GM23248 (cell line): ENCODE data around the gene SLC6A4. TPM values are rescaled to one million over a fixed set of nuclear protein-coding genes. Genes with fewer than 3 reads are reported as not detected.

Experiments used
- DNase-seq: peaks from one replicate; pipeline ENCODE4 v3.0.0-alpha.2; 2015
- H2AFZ ChIP-seq: fragments of 200-600 bp; sonication (generic); 2 replicates; pipeline ENCODE4 v1.6.1; 2016; ENCODE audit warnings: antibody characterized with exemption
- H3F3A ChIP-seq: fragments of 200-600 bp; sonication (generic); 2 replicates; pipeline ENCODE4 v1.6.1; 2016; ENCODE audit warnings: mild to moderate bottlenecking, antibody characterized with exemption, mixed run types; ENCODE audit not compliant: insufficient read depth
- H3K27ac ChIP-seq: fragments of 200-600 bp; sonication (generic); 2 replicates; pipeline ENCODE4 v1.5.1; 2016; ENCODE audit warnings: mild to moderate bottlenecking
- H3K27me3 ChIP-seq: fragments of 200-600 bp; sonication (generic); replicated peaks from 2 replicates; pipeline ENCODE4 v1.6.1; 2016; ENCODE audit warnings: mild to moderate bottlenecking; ENCODE audit not compliant: insufficient read depth
- H3K36me3 ChIP-seq: fragments of 200-600 bp; sonication (generic); 2 replicates; pipeline ENCODE4 v1.6.1; 2016; ENCODE audit warnings: low read depth, mild to moderate bottlenecking
- H3K4me1 ChIP-seq: fragments of 200-600 bp; sonication (generic); 2 replicates; pipeline ENCODE4 v1.6.1; 2016; ENCODE audit warnings: mild to moderate bottlenecking; ENCODE audit not compliant: insufficient read depth
- H3K4me2 ChIP-seq: fragments of 200-600 bp; sonication (generic); one replicate; pipeline ENCODE4 v1.6.1; 2016; ENCODE audit warnings: mild to moderate bottlenecking; ENCODE audit not compliant: unreplicated experiment
- H3K4me3 ChIP-seq: fragments of 200-600 bp; sonication (generic); 2 replicates; pipeline ENCODE4 v1.5.1; 2016; ENCODE audit warnings: mild to moderate bottlenecking
- H3K79me2 ChIP-seq: fragments of 200-600 bp; sonication (generic); 2 replicates; pipeline ENCODE4 v1.6.1; 2016; ENCODE audit warnings: mild to moderate bottlenecking; ENCODE audit not compliant: insufficient read depth
- H3K9ac ChIP-seq: fragments of 200-600 bp; sonication (generic); 2 replicates; pipeline ENCODE4 v1.6.1; 2016; ENCODE audit warnings: mild to moderate bottlenecking
- H3K9me2 ChIP-seq: fragments of 200-600 bp; sonication (generic); 2 replicates; pipeline ENCODE4 v1.6.1; 2016; ENCODE audit warnings: mixed run types, mild to moderate bottlenecking, moderate library complexity; ENCODE audit not compliant: insufficient read depth
- H3K9me3 ChIP-seq: fragments of 200-600 bp; sonication (generic); one replicate; pipeline ENCODE4 v1.6.1; 2017; ENCODE audit warnings: low read depth
- H4K20me1 ChIP-seq: fragments of 200-600 bp; sonication (generic); 2 replicates; pipeline ENCODE4 v1.6.0; 2016; ENCODE audit not compliant: insufficient read depth
- EZH2 ChIP-seq: fragments of 200-600 bp; sonication (generic); IDR thresholded peaks from 2 replicates; pipeline ENCODE4 v1.6.1; 2018; ENCODE audit warnings: antibody characterized with exemption, mild to moderate bottlenecking; ENCODE audit not compliant: insufficient read depth, poor library complexity, severe bottlenecking
- EZH2phosphoT487 ChIP-seq: fragments of 200-600 bp; sonication (generic); IDR thresholded peaks from 2 replicates; pipeline ENCODE4 v1.6.1; 2018; ENCODE audit warnings: antibody characterized with exemption, moderate library complexity, mild to moderate bottlenecking, low read depth; ENCODE audit not compliant: insufficient read depth
- WGBS, 2 experiments: methylation state at CpG; one replicate each; pipeline ENCODE4 v1.1.6; 2015 to 2017; ENCODE audit warnings: low lambda C conversion rate in 2 of 2, low coverage in 1 of 2; ENCODE audit errors: missing lambda C conversion rate in 2 of 2; 5-methylcytosine and 5-hydroxymethylcytosine counted together
- in situ Hi-C: fragments of 300-500 bp; cut with MboI; formaldehyde crosslinking; loops from 2 replicates; pipeline ENCODE4 v1.15.0; 2020
- polyA plus RNA-seq: library from polyadenylated mRNA; unstranded; fragments of >200 nt; fragmentation: Nextera tagmentation; extraction: Ambion mirVana; gene quantifications from 2 replicates; pipeline ENCODE4 v1.2.1, GENCODE V29; 2016
- total RNA-seq: library from RNA; depleted of rRNA; stranded (reverse); fragments of >200 nt; shearing (Covaris generic); gene quantifications from 2 replicates; pipeline ENCODE4 v1.2.3, GENCODE V29; 2014

Gene SLC6A4
- total and polyA plus RNA-seq, 2 experiments from 2014 or later, result 0.03 TPM; not detected in 1

DNA sequence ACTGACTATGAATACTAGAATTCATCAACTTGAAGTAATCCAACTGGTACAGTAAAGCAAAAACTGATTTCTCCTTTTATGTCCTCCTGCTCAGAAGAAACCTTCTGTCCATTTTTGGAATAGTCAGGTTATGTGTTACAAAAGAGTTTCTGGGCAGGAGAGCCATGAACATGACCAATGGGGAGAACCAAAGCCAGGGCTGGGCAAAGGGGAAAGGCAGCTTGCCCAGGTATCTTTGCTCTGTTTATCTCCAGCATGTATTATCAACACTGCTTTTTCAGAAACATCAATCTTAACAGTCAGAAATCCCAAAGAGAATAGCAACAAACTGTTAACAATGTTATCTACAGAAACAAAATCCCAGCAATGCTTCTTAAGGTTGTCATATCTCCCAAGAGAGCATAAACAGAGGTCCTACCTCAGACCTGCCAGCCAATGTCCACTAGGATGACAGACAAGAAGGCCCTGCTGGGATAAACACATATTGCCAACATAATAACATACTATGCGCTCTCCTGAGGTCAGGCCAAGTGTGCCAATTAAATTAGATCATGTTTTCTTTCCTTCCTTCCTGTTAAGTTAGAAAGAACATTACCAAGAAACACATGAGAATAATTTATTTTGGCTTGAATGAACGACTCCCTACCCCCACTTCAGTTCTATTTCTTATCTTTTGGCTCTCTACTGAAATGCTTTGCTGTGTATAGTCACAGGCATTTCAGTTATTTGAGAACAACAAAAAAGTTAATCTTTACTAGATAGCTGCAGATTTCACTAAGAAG is 28.2 kb upstream of the SLC6A4 start:
- Histone ChIP-seq H4K20me1 (no peaks in the 10 kb centered on the region), H3K36me3 (peaks cover 31% of the 10 kb centered on the region), H3K9me3 (no peaks in the 10 kb centered on the region), H2AFZ (no peak overlapping the region), H3K79me2 (no peaks in the 10 kb centered on the region), H3K27ac (no peak overlapping the region), H3K9ac (no peak overlapping the region), H3F3A (peaks cover 16% of the 10 kb centered on the region), H3K9me2 (no peaks in the 10 kb centered on the region), H3K4me3 (no peak overlapping the region), H3K4me2 (peak overlapping the region; percentile 26), H3K27me3 (no peaks in the 10 kb centered on the region), H3K4me1 (peaks cover 32% of the 10 kb centered on the region)
- in situ Hi-C loops, result no loop called here
- peak; percentile 15 for DNase-seq
- 55 to 63% methylated on average over 2 of the region's 2 CpGs for WGBS, 2 experiments
- TF ChIP-seq EZH2 (no peak), EZH2phosphoT487 (no peak)

- Histone ChIP-seq H3K4me3 (no peak overlapping the region), H2AFZ (no peak overlapping the region), H3K36me3 (peaks cover 16% of the 10 kb centered on the region), H3K9me3 (no peaks in the 10 kb centered on the region), H3K27ac (peak overlapping the region; percentile 9; the same call in 1 of the 2 replicates), H3K9ac (no peak overlapping the region), H3F3A (0 out of 2 replicates have a peak, but pooled peaks cover 19% of the 10 kb centered on the region), H3K79me2 (no peaks in the 10 kb centered on the region), H3K4me2 (peak overlapping the region; percentile 5), H3K9me2 (no peaks in the 10 kb centered on the region), H3K4me1 (peaks cover 14% of the 10 kb centered on the region), H3K27me3 (no peaks in the 10 kb centered on the region), H4K20me1 (no peaks in the 10 kb centered on the region)
- peak; percentile 80 for DNase-seq
- no peak for TF ChIP-seq EZH2
- TF ChIP-seq EZH2phosphoT487, result no peak
- in situ Hi-C loops, result no loop called here
- WGBS, 2 experiments, result 69 to 71% methylated on average over 5 of the region's 5 CpGs
These were observed 21.4 kb upstream of the SLC6A4 start for GRCh38 chr17:30256756-30257506.

DNA sequence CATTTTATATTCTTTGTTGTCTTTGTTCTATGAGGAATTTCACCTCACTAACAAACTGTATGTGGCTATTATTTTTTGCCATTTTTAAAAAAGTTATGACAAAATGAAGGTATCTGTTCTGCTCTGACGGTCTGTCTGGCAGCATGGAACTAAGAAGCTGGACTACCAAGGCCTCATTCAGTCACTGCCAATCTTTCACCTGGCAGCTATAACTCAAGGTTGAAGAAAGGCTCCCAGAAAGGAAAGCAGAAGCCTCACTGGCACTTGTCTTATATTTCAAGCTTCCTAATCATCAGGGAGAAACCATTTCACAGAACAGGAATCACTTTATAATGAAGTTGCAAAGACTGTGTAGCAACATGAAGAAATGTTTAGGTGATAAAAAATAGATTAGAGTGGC is 18.7 kb upstream of the SLC6A4 start:
- WGBS, 2 experiments, result 76 to 90% methylated on average over 1 of the region's 1 CpG
- TF ChIP-seq EZH2 (no peak), EZH2phosphoT487 (no peak)

GRCh38 chr17:30253312-30253711 is 17.8 kb upstream of the SLC6A4 start:
- Histone ChIP-seq H3K36me3 (0 out of 2 replicates have a peak, but pooled peaks cover 8% of the 10 kb centered on the region), H3K27ac (no peak overlapping the region), H3K79me2 (no peaks in the 10 kb centered on the region), H3K9me2 (no peaks in the 10 kb centered on the region), H3K4me3 (no peak overlapping the region), H3K4me2 (no peak overlapping the region), H3K4me1 (peaks cover 14% of the 10 kb centered on the region), H4K20me1 (no peaks in the 10 kb centered on the region), H2AFZ (no peak overlapping the region), H3F3A (0 out of 2 replicates have a peak, but pooled peaks cover 19% of the 10 kb centered on the region), H3K27me3 (no peaks in the 10 kb centered on the region), H3K9ac (no peak overlapping the region), H3K9me3 (no peaks in the 10 kb centered on the region)
- 97 to 99% methylated on average over 7 of the region's 7 CpGs for WGBS, 2 experiments
- DNase-seq, result no peak
- TF ChIP-seq EZH2 (no peak), EZH2phosphoT487 (no peak)
- in situ Hi-C loops, result no loop called here

More for the DNA sequence above, 18.7 kb upstream of the SLC6A4 start:
- no peaks in the 10 kb centered on the region for H3K9me3 ChIP-seq
- no peaks in the 10 kb centered on the region for H3K79me2 ChIP-seq
- H3K9me2 ChIP-seq, result no peaks in the 10 kb centered on the region
- H3F3A ChIP-seq, result 0 out of 2 replicates have a peak, but pooled peaks cover 19% of the 10 kb centered on the region
- no peaks in the 10 kb centered on the region for H4K20me1 ChIP-seq
- in situ Hi-C loops, result no loop called here
- H3K27me3 ChIP-seq, result no peaks in the 10 kb centered on the region
- no peak overlapping the region for H3K4me2 ChIP-seq
- H3K27ac ChIP-seq, result no peak overlapping the region
- no peak overlapping the region for H3K4me3 ChIP-seq
- peaks cover 14% of the 10 kb centered on the region for H3K4me1 ChIP-seq
- H3K36me3 ChIP-seq, result 0 out of 2 replicates have a peak, but pooled peaks cover 8% of the 10 kb centered on the region
- no peak overlapping the region for H2AFZ ChIP-seq
- no peak for DNase-seq
- no peak overlapping the region for H3K9ac ChIP-seq
